Endometrial microvascular endothelial cells (primary cell): Measurements from ENCODE around the gene TYMP. TPM values are rescaled to one million over a fixed set of nuclear protein-coding genes. Genes with fewer than 3 reads are reported as not detected.

Experiments used
- in situ Hi-C: cut with HindIII; loops from 2 replicates; pipeline ENCODE4 v1.10.0; 2017; ENCODE audit warnings: low sequenced_read_pairs, low pct_unique_long_range_greater_than_20kb; ENCODE audit errors: inconsistent ontology term
- total RNA-seq: library from RNA; depleted of rRNA; stranded (reverse); fragments of >200 nt; gene quantifications from one replicate; pipeline ENCODE4 v1.2.3, GENCODE V29; 2015; ENCODE audit errors: inconsistent ontology term

Gene TYMP
- total RNA-seq, 1 donor from 2014 or later: 16.1 TPM

DNA sequence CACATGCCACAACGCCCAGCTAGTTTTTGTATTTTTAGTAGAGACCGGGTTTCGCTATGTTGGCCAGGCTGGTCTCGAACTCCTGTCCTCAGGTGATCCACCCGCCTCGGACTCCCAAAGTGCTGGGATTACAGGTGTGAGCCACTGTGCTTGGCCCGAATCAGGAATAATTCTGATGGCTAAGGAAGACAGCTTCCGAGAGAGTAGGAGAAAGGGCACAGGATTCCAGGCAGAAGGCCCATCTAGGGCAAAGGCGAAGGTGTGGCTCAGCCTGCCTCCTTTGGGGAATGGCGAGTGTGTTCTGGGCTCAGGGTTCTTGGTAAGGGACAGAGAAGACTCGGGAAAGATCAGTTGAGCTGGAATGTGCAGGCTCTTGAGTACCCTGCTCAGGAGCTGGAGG, 34.5 kb upstream of the TYMP start:
- in situ Hi-C loops: no loop called here

DNA sequence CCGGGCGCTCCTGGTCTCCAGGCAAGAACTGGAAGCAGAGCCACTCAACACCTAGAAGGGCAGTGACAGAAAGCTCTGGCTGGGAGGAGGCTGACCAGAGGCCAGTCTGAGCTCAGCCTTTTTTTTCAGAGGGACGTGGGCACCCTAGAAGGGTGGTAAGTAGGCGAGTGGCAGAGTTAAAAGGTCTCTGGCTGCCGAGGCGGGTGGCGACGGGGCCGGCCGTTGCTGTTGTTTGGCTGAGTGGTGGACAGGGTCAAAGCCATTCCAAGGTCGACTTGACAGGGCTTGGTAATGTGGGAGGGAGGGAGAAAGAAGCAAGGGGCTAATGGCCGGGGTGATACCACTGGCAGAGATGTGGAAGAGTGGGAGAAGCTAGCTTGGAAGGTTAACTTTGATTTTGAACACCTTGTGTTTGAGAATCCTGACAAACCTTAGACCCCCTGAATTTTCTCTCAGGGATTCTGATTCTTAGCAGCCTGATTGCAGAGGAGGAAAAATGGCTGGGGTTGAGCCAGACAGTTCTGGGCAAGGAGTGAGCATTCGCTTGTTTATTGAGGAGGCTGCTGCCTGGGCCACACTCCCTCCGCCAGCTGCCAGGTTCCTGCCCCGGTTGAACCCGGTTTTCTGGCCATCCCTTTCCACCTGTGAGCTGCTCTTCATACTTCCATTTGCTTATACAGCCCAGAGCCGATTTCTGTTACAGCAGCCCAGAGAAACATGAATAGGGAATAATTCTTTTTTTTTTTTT, 33.8 kb upstream of the TYMP start:
- in situ Hi-C loops: no loop called here

DNA sequence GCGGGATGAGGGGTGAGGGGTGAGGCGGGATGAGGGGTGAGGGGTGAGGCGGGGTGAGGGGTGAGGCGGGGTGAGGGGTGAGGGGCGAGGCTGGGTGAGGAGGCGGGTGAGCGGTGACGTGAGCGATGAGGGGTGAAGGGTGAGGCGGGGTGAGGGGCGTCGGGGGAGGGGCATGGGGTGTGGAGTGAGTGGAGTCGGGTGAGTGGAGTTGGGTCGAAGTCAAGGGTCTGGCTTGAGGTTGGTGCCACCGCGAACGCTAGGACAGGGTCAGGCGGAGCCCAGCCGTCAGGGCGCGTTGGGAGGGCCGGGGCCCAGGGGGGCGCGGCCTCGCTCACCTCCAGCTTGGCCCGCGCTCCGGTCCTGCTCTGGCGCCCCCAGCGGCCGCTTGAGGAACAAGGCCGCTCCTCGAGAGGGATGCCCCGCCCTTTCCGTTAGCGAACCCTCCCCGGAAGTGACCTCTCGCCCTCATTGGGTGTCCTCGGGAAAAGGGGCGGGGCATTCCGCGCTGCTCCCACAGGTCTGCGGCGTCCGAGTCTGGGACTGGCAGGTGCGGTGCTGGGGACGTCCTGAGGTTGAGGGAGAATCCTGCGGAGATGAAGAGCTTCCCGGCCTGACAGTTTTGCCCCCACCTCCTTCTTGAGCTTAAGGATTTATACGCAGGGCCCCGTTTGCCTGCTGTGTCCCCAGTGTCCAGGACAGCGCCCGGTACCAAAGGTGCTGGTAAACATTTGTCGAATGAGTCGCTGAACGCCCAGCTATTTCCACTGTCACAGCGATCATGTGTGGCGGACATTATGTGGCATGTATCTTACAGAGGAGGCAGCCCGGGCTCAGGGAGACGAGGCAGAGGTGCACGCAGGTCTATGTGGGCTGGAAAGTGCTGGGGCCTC, 33.0 kb upstream of the TYMP start, which contains the start of gene SYCE3:
Gene SYCE3, minus strand, starts transcription at position 397 of the 890 bp plus-strand sequence. CDS start 6,514 bp downstream, outside the sequence.
- in situ Hi-C loops: no loop called here

DNA sequence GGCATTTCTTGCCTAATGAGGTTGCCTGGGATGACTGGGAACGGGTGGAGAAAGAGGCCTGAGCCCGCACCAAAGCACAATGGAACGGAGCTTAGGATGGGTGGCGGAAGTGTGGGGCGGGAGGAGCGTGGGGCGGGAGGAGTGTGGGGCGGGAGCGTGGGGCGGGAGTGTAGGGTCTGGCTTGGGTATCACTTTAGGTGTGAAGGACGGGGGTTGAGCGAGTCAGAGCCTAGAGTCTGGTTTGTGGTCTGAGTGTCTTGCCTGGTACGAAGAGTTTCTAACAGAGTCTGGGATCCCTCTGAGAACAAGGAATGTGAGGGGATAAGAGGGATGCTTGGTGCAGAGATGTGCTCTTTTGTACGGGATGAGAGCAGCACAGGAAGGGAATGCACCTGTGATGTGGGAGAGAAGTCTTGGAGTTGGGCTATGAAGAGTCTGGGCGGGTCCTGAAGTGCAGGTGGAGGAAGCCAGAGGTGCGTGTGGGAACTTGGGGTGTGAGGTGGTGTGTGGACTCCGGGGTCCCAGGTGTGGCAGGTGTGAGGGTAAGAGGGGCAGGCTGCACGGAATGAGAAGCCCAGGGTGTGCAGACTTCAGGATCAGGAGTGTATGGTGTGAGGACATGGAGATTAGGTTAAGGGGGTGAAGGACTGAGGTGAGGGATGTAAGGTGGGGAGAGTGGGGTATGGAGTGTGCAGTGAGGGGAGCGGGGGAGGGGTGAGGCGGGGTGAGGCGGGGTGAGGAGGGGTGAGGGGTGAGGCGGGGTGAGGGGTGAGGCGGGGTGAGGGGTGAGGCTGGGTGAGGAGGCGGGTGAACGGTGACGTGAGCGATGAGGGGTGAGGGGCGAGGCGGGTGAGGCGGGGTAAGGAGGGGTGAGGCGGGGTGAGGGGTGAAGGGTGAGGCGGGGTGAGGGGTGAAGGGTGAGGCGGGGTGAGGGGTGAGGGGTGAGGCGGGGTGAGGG, 31.9 kb upstream of the TYMP start:
- in situ Hi-C loops: no loop called here

DNA sequence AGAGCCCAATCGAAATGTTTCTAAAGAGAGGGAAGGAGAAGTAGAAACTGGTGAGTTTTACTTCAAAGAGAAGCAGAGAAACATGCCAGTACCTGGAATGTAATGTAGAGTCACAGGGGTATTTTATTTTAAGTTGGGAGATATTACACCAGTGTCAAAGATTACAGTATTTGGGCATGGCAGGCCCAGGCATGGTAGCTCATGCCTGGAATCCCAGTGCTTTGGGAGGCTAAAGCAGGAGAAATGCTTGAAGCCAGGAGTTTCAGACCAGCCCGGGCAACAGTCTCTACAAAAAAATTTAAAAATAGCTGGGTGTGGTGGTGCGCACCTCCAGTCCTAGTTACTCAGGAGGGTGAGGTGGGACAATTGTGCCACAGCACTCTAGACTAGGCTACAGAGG, 30.2 kb upstream of the TYMP start:
- in situ Hi-C loops: no loop called here

DNA sequence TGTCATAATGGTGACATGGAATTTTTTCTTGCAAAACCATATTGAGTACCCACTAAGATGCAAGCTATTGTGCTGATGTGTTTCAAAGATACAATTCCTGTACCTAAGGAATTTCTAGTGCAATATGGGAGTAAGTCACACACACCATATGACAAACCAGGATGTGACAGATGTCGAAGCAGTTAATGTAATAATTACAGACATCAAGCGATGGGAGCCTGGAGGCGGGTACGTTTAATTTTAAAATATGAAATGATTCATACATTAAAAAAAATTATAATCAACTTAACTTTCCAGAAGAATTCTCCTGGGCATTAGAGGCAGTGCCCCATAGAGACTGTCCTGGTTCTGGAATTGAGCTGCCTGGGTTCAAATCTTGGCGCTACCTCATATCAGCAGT, 26.9 kb upstream of the TYMP start:
- in situ Hi-C loops: no loop called here

DNA sequence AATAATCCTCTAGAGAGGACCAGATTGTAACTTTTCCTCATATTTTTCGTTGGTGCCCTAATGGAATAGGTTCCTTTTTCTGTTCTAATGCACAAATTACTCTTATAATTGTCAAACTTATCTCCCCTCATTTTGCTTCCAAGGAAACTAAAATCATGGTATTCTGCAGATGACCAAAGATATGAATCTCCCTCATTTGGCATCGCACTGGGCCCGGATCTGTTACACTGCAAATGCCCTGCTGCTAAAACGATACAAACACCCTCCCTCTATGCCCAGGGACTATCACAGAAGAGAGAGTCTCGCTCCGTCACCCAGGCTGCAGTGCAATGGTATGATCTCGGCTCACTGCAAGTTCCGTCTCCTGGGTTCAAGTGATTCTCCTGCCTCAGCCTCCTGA, 23.5 kb upstream of the TYMP start:
- in situ Hi-C loops: no loop called here

DNA sequence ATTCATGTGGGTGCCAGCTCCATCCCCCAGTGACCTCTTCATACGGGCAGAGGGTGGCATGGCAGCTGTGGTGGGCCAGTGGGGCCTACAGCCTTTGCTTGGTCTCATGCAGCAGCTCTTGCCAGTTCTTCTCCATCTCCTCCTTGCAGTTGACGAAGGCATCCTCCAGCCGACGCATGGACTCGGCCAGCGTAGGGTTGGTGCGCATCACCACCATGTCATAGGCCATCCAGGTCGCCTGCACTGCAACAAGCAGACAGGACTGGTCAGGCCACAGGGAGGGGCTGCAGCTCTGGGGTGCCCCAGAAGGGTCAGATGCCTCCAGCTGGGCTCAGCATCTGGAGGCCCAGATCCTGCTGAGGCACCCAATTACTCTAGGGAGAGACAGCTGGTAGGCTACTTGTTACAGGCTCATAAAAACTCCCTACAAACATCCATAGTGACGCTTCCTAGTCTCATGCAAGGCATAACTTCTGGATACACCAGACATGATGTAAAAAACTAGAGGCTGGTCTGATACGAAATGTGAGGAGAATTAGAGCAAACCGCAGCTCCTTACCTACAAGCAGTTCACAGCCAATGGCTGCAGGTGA, 21.4 kb upstream of the TYMP start:
- in situ Hi-C loops: no loop called here

DNA sequence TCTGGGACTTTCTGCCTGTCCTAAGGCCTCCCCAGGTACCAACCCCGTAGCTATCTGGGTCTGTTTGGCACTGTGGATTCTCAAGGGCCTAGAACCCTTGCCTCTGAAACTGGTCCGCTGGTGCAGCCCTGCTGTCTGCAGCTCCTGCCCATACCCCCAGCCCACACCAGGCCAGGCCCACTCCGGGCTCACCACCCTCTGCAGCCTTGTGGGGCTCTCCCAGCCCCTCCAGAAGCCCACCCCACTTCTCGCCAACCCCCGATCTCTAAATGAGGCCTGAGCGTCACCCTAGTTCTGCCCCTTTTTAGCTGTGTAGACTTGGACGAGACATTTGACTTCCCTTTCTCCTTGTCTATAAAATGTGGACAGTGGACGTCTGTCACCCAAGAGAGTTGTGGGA, 20.6 kb upstream of the TYMP start:
- in situ Hi-C loops: no loop called here

DNA sequence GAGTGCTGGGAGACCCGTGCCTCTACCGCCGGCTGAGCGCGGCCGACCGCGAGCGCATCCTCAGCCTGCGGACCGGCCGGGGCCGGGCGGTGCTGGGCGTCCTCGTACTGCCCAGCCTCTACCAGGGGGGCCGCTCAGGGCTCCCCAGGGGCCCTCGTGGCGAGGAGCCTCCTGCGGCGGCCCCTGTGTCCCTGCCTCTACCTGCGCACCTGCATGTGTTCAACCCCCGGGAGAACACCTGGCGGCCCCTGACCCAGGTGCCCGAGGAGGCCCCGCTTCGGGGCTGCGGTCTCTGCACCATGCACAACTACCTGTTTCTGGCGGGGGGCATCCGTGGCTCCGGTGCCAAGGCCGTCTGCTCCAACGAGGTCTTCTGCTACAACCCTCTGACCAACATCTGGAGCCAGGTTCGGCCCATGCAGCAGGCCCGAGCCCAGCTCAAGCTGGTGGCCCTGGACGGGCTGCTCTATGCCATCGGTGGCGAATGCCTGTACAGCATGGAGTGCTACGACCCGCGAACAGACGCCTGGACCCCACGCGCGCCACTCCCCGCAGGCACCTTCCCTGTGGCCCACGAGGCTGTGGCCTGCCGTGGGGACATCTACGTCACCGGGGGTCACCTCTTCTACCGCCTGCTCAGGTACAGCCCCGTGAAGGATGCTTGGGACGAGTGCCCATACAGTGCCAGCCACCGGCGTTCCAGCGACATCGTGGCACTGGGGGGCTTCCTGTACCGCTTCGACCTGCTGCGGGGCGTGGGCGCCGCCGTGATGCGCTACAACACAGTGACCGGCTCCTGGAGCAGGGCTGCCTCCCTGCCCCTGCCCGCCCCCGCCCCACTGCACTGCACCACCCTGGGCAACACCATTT, 19.3 kb upstream of the TYMP start:
- in situ Hi-C loops: no loop called here

DNA sequence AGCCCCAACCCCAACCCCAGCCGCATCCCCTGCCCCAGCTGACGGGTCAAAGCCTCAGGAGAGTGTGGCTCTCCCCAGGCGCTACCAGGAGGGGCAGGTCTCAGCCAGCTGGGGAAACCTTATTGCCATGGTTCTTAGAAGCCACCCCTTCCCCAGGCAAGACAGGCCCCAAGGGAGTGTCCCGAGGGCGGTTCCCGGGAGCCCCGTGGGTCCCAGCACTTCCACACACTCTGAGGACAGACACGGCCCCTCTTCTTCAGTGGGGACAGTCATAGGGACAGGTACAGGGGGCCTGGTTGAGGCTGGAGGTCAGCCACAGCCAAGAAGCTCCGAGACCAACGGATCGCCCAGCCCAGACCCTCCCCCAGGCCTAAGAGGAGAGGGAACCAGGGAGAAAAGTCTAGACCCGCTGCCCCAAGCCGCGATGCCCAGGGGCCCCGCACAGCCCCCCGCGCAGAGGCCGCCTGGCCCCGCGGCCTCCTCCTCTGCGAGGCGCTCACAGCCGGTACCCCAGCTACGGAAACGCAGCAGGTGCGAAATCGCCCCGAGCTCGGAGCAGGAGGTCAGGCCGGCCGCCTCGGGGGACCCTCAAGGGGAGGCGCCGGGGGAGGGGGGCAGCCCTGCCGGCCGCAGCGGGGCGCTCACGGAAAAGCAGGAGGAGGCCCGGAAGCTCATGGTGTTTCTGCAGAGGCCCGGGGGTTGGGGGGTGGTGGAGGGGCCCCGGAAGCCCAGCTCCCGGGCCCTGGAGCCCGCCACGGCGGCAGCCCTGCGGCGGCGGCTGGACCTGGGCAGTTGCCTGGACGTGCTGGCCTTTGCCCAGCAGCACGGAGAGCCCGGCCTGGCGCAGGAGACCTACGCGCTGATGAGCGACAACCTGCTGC, 18.5 kb upstream of the TYMP start:
- in situ Hi-C loops: no loop called here

DNA sequence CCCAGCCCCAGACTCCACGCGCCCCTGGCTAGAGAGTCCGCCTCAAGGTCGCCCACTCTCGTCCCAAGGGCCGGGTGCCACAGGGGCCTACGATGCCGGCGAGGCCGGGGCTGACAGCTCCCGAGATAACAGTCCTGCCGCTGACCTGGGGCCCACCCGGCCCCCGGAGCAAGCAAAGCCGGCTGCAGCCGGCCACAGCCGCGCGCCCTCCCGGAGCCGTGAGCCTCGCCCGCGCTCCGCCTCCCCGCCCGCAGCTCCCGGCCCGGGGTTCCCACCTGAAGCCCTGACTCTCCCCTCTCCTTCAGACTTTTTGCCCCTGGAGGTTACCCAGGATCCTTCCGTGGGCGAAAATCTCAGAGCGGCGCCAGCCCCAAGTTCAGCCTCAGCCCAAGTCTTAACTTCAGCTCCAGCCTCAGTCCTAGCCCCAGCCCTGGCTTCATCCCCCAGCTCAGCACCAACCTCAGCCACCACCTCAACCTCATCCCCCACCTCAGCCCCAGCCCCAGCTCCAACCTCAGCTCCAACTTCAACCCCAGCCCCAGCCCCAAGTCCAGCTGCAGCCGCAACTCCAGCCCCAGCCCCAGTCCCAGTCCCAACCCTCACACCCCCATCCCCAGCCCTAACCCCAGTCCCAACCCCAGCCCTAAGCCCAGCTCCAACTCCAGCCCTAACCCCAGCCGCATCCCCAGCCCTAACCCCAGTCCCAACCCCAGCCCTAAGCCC, 17.6 kb upstream of the TYMP start:
- in situ Hi-C loops: no loop called here

DNA sequence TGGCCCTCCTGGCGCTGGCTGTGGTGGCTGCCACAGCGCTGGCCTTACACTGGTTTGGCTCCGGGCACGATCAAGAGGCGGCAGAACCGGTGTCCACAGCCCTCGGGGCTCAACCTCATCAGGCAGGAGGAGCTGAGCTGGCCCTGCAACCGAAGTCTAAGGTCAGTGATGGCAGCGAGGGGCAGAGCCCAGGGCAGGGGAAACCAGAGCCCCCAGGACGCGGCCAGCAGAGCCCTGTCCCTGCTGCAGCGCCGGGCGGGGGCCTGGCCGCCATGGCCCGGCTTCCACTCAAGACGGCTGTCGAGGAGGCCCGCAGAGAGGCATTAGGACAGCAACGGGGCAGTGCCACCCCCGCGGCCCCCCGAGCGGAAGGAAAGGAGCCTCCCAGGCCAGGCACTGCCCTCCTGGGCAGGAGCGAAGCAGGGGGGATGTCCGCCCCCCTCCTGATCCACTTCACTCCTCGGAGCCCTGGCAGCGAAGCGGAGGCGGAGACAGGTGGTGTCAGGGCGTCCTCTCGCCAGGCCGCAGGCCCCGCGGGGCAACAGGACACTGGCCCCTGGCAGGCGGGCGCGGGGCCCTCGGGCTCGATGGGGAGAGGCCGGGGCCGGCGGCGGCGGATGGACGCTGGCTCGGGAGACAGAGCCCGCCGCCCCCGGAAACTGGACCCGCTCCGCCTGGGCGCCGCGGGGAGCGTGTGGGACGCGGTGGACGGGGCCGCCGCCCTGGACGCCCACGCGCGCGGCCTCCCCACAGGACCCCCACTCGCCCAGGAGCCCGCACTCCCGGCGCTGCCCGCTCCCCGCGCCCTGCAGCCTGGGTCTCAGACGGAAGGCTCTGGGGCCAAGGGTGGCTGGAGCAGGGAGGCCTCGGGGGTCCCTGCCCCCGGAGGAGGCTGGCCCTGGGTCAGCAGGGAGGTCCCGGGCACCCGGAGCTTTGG, 16.8 kb upstream of the TYMP start:
- in situ Hi-C loops: no loop called here

DNA sequence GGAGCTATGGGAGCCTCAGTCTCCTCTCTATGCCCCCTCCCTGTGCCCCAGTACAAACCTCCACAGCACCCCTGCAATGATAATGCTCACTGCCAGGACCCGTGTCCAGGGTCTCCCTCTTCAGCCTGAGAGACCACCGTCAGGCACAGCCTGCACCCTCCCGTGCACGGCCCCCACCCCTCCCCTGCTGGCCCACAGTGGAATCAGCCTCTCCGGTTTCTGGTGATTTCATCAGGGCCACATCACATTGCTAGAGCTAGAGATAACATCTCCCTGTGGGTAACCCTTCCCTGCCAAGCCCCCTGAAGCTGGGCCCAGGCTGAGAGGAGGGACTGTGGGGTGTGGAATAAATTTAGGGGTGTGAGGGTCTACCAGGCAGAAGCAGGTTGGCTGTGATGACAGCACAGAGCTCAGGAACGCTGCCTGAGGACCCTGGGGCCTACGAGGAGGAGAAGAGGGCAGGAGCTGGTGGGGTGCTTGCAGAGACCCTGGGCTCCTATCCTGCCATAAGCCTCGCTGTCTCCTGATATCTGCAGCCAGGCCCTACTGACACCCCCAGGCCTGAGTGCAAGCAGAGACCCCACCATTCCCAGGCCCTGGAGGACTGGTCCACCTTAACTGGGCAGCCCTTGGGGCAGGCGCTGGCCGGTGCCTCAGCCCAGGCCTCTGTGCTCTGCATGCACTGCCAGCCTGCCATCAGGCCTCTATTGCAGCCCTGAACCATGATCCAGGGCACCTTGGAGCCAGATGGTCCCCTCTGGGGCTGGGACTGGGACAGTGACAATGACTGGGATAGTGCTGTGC, 15.9 kb upstream of the TYMP start, which contains the start of gene KLHDC7B:
Gene KLHDC7B, plus strand, starts transcription at position 378 of the 804 bp plus-strand sequence. Its CDS starts 345 bp downstream, at position 723.
- in situ Hi-C loops: no loop called here
